IPS-11a (cell line): ENCODE results near the gene RIPOR3.
"Not testable (repeated sequence)": the region's sequence is repeated elsewhere in the genome, so short reads cannot be mapped to it uniquely, and the experiment has no call there.

ENCODE experiments used
- H3K4me3 ChIP-seq: one replicate; pipeline ENCODE4 v1.5.1; 2013; ENCODE audit warnings: low read depth, low read length, control low read depth

RIPOR3 gene

DNA sequence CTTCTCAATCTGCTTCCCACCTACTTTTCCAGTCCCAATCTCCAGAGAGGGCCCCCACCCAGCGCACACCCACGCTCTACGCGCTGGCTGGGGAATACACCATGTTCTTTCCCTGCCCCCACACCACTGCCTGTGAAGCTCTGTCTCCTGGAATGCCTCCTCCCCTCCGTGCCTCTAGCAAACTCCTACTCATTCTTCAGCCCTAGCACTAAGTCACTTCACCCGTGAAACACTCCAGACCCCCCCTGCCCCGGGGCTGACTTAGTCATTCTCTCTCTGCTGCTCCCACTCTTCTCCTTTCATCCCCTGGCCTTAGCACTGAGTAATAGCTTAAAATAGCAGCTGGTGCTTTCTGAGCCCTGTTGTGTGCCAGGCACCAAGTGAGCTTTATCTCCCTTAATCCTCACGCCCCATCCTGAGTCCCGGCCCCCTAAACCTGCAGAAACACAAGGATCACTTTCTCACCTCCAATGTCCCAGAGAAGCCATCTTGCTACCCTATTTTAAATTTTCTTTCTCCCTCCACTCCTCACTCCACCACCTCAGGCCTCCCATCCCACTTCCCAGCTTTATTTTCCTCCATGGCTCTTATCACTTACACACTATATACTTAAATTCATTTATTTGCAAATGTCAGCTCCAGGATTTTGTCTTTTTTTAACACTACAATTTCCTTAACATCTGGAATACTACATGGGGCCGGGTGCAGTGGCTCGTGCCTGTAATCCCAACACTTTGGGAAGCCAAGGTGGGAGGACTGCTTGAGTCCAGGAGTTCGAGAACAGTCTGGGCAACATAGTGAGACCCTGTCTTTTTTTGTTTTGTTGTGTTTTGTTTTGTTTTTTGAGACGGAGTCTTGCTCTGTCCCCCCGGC, 33.7 kb upstream of the RIPOR3 start:
- H3K4me3 ChIP-seq, result no peak overlapping the region

- no peak overlapping the region for H3K4me3 ChIP-seq
These were observed 32.9 kb upstream of the RIPOR3 start for GRCh38 chr20:50724112-50724725.

- H3K4me3 ChIP-seq, result no peak overlapping the region
These were observed 32.3 kb upstream of the RIPOR3 start for GRCh38 chr20:50723672-50724071.

DNA sequence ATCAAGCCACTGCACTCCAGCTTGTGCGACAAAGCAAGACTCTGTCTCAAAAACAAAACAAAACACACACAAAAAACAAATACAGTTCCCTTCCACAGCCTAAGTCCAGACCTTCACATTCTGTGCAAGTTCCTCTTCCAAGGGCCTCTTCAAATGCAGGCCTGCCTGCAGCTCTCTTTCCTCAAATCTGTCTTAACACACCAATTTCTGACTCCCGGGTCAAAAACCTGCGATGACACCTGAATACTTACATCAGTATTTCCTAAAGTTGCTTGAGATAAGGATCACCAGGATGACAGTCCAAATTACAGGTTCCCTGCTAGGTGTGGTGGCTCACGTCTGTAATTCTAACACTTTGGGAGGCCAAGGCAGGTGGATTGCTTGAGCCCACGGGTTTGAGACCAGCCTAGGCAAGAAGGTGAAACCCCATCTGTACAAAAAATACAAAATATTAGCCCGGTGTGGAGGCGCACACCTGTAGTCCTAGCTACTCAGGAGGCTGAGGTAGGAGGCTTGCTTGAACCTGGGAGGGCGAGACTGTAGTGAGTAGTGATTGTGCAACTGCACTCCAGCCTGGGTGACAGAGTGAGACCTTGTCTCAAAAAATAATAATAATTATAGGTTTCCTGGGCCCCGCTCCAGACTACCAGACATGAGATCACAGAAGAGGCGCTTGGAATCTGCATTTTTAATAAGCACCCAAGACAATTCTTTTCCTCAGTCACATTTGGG, 31.2 kb upstream of the RIPOR3 start:
- no peak overlapping the region for H3K4me3 ChIP-seq

DNA sequence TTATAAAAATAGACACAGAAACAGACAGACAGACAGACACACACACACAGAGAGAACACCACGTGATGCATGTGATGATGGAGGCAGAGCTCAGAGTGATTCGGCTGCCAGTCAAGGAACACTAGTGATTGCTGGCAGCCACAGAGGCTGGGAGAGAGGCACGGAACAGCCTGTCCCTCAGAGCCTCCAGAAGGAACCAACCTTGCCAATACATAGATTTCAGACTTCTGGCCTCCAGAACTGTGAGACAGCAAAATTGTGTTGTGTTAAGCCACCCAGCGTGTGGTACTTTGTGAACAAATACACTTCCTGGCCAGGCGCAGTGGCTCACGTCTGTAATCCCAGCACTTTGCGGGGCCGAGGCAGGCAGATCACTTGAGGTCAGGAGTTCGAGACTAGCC, 30.5 kb upstream of the RIPOR3 start:
- no peak overlapping the region for H3K4me3 ChIP-seq

DNA sequence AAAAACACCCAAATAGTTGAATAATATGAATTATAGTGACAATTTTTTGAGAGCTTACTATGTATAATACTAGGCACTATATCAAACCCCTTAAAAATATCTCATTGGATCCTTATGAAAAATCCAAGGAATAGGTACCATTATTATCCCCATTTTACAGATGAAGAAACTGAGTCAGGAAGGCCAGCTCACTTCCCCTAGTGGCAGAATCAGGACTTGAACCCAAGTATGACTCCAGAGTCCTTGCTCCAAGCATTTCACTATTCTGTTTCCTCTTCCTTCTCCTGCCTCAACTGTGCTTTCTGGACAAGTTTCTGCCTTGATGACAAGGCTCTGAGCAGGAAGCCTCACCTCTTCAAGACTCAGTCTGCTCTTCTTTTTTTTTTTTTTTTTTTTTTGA, 29.2 kb upstream of the RIPOR3 start:
- H3K4me3 ChIP-seq, result no peak overlapping the region

- H3K4me3 ChIP-seq, result no peak overlapping the region
These were observed 28.7 kb upstream of the RIPOR3 start for GRCh38 chr20:50720026-50720425.

- no peak overlapping the region for H3K4me3 ChIP-seq
These were observed 28.0 kb upstream of the RIPOR3 start for GRCh38 chr20:50719328-50719727.

DNA sequence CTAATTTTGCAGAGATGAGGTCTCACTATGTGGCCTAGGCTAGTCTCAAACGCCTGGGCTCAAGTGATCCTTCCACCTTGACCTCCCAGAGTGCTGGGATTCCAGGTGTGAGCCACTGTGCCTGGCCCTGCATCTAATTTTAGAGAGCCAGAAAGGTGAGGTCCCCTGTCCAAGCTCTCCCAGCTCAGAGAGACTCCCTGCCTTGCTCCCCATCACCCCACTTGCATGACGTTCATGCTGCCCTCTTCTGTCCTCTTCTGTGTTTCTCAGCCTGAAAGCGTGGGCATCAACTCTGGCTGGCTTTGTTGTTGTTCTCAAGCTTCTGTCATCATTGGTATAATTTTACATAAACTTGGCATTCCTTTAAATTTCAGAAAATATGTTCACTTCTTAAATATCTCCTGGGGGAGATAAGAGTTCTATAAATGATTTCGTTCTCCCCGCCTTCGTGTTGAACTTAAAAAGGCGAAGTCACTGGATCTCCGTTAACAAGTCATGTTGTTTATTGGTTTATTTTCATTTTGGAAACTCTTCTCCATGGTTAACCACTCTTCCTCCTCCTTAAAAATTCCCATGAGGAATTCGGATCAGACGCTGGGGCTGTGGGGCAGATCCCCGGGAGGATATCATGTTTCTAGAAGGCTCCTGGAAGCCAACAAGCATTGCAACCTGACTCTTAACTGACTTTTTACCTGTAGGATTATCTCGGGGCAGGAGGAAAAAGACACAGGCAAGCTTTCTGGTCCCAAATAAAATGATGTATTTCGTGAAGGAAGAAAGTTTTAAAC, 26.8 kb upstream of the RIPOR3 start:
- H3K4me3 ChIP-seq, result no peak overlapping the region

GRCh38 chr20:50717312-50717711, 26.0 kb upstream of the RIPOR3 start:
- no peak overlapping the region for H3K4me3 ChIP-seq

DNA sequence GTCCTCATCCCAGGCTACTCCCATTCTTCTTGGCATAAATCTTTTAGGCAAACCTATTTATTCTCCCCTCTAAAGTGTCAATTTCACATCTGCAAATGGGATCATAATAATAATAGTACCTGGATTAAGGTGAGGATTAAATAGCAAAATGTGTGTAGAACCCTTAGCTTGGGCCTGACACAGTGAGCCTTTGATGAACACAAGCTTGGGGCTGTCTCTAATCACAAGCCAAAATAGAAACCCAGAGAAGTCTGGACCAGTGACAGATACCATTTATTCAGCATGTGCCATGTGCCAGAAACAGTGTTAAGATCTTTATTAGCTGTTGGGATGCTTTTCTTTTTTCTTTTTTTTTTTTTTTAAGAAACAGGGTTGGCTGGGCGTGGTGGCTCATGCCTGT, 25.2 kb upstream of the RIPOR3 start:
- no peak overlapping the region for H3K4me3 ChIP-seq

DNA sequence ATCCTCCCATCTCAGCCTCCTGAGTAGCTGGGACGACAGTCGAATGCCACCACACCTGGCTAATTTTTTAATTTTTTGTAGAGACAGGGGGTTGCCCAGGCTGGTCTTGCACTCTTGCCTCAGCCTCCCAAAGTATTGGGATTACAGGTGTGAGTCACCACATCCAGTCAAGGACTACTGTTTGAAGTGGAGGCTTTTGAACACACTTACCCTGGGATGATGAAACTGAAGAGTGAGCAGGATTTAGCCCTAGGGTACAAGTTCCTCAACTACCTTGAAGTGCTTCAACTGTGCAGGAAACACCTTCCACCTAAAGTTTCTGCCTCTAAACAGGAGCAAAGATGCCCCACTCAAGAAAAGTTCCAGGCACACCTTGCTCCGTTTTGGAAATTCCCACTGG, 24.4 kb upstream of the RIPOR3 start:
- H3K4me3 ChIP-seq, result no peak overlapping the region

DNA sequence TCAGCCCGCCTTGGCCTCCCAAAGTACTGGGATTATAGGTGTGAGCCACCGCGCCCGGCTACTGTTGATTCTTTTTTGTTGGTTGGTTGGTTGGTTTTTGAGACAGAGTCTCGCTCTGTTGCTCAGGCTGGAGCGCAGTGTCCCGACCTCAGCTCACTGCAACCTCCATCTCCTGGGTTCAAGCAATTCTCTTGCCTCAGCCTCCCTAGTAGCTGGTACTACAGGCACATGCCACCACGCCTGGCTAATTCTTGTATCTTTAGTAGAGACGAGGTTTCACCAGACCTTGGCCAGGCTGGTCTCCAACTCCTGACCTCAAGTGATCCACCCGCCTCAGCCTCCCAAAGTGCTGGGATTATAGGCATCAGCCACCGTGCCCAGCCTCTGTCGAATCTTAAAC, 23.1 kb upstream of the RIPOR3 start:
- not testable (repeated sequence) for H3K4me3 ChIP-seq

GRCh38 chr20:50713657-50714101, 22.3 kb upstream of the RIPOR3 start:
- H3K4me3 ChIP-seq, result no peak overlapping the region

GRCh38 chr20:50712771-50713656, 21.7 kb upstream of the RIPOR3 start:
- H3K4me3 ChIP-seq, result no peak overlapping the region

- no peak overlapping the region for H3K4me3 ChIP-seq
These were observed 19.9 kb upstream of the RIPOR3 start for GRCh38 chr20:50711113-50711825.

DNA sequence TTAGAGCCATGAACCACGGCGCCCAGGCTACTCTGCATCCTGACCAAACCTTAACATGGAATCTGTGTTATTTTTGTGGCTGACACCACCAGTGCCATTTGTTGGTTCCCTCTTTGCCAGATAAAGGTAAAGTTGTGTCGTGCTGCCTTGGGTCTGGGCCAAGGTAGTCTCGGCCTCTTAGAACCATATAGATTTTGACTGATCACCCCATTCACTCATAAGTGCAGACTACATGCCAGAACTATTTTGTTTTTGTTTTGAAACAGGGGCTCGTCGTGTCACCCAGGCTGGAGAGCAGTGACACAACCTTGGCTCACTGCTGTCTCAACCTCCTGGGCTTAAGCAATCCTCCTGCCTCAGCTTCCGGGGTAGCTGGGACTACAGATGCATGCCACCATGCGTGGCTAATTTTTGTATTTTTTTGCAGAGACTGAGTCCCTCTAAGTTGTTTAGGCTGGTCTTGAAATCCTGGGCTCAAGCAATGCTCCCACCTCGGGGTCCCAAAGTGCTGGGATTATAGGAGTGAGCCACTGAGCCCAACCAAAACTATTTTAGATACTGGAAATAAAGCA, 19.2 kb upstream of the RIPOR3 start:
- H3K4me3 ChIP-seq, result no peak overlapping the region

- no peak overlapping the region for H3K4me3 ChIP-seq
These were observed 18.3 kb upstream of the RIPOR3 start for GRCh38 chr20:50709636-50709973.
